HEK293T (cell line): Measurements from ENCODE around the gene ZNF683.

ENCODE experiments used
- CTBP1 ChIP-seq: fragments of 450-650 bp; IDR thresholded peaks from 2 replicates; pipeline ENCODE4 v1.6.1; 2016; ENCODE audit warnings: borderline replicate concordance
- FOXK2 ChIP-seq: fragments of 450-650 bp; IDR thresholded peaks from 2 replicates; pipeline ENCODE4 v1.6.1; 2016; ENCODE audit warnings: mild to moderate bottlenecking
- L3MBTL2 ChIP-seq: fragments of 450-650 bp; conservative IDR thresholded peaks from 2 replicates; pipeline ENCODE4 v1.6.1; 2016; ENCODE audit warnings: mild to moderate bottlenecking

DNA sequence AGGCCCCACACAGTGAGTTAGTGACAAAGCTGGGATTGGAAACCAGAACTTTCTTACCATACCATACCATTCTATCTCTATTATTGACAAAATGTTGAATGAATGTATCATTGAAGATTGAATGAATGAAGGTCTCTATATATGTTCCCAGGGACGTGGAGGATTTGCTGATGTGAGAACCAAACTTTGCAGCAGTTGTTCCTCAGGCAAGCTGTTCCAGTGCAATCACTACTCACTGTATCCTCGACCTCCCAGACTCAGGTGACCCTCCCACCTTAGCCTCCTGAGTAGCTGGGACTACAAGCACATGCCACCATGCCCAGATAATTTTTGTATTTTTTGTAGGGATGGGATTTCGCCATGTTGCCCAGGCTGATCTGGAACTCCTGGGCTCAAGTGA lies 26.5 kb upstream of the ZNF683 start:
- no peak for TF ChIP-seq L3MBTL2
- no peak for TF ChIP-seq CTBP1
- TF ChIP-seq FOXK2 = no peak
